HepG2 (cell line): ENCODE measurements around the gene ADAMTS13. TPM values are rescaled to one million over a fixed set of nuclear protein-coding genes. Genes with fewer than 3 reads are reported as not detected.

ENCODE experiments used
- AGO2 ChIP-seq: fragments of 200-400 bp; formaldehyde crosslinking; optimal IDR thresholded peaks from 2 replicates; pipeline ENCODE3; 2017; ENCODE audit warnings: mild to moderate bottlenecking, low read depth, low read length, moderate library complexity
- EED ChIP-seq: sonication (generic); formaldehyde crosslinking; IDR thresholded peaks from 2 replicates; pipeline ENCODE4 v1.5.0; 2020; ENCODE audit warnings: mild to moderate bottlenecking, missing genetic modification reagents
- ETV6 ChIP-seq: sonication (generic); formaldehyde crosslinking; conservative IDR thresholded peaks from 2 replicates; pipeline ENCODE4 v1.4.0; 2020; ENCODE audit warnings: missing genetic modification reagents
- FOXK2 ChIP-seq: fragments of 450-650 bp; IDR thresholded peaks from 2 replicates; pipeline ENCODE4 v1.6.1; 2016
- IRF2 ChIP-seq: IDR thresholded peaks from 2 replicates; pipeline ENCODE4 v1.6.1; 2018; ENCODE audit warnings: missing genetic modification reagents, missing compliant biosample characterization
- NR2C2 ChIP-seq: sonication (generic); formaldehyde crosslinking; IDR thresholded peaks from 2 replicates; pipeline ENCODE4 v1.4.0; 2020; ENCODE audit warnings: missing genetic modification reagents, mild to moderate bottlenecking, moderate library complexity, borderline replicate concordance
- TCF12 ChIP-seq, 2 experiments: fragments of 450-650 bp in 1 of 2; sonication (generic) in 1 of 2; formaldehyde crosslinking in 1 of 2; IDR thresholded peaks; 2 replicates each; pipeline versions ENCODE4 v1.6.1 to v1.8.0; 2017 to 2022; ENCODE audit warnings: antibody characterized with exemption in 1 of 2, mild to moderate bottlenecking in 1 of 2, missing genetic modification reagents in 1 of 2, moderate library complexity in 1 of 2
- TRIM24 ChIP-seq: sonication (generic); formaldehyde crosslinking; IDR thresholded peaks from 2 replicates; pipeline ENCODE4 v1.8.0; 2022; ENCODE audit warnings: mild to moderate bottlenecking, missing genetic modification reagents
- ZNF317 ChIP-seq: sonication (generic); formaldehyde crosslinking; IDR thresholded peaks from 2 replicates; pipeline ENCODE4 v1.5.0; 2020; ENCODE audit warnings: mild to moderate bottlenecking, missing genetic modification reagents
- ZNF589 ChIP-seq: sonication (generic); formaldehyde crosslinking; conservative IDR thresholded peaks from 2 replicates; pipeline ENCODE4 v1.8.0; 2022; ENCODE audit warnings: mild to moderate bottlenecking, moderate library complexity, missing genetic modification reagents
- polyA plus RNA-seq, 8 experiments: library from polyadenylated mRNA; depleted of rRNA in 3 of 8; stranded (reverse) in 7 of 8; unstranded in 1 of 8; fragments of >200 nt; fragmentation: Illumina TruSeq in 4 of 8; extraction: Trizol in 4 of 8; gene quantifications; 2 replicates each; pipeline versions ENCODE4 v1.2.1 to v1.2.3, GENCODE V29; 2011 to 2016; ENCODE audit warnings: low read depth in 4 of 8, missing spikeins in 1 of 8, mixed read lengths in 1 of 8; ENCODE audit not compliant: insufficient read depth in 1 of 8
- total RNA-seq, 5 experiments: library from RNA; depleted of rRNA; stranded (reverse); fragments of >200 nt; fragmentation: Illumina TruSeq; extraction: Trizol; gene quantifications; 2 replicates each; pipeline ENCODE4 v1.2.3, GENCODE V29; 2016; ENCODE audit warnings: low read depth in 1 of 5
- TF ChIP-seq, protein P1 (sequence below): sonication (generic); formaldehyde crosslinking; IDR thresholded peaks from 2 replicates; pipeline ENCODE4 v1.5.0; 2020; ENCODE audit warnings: mild to moderate bottlenecking, missing genetic modification reagents, borderline replicate concordance
- TF ChIP-seq, protein P2 (sequence below): sonication (generic); formaldehyde crosslinking; conservative IDR thresholded peaks from 2 replicates; pipeline ENCODE4 v1.4.0; 2020; ENCODE audit warnings: missing genetic modification reagents
- TF ChIP-seq, protein P3 (sequence below): sonication (generic); formaldehyde crosslinking; IDR thresholded peaks from 2 replicates; pipeline ENCODE4 v1.4.0; 2020; ENCODE audit warnings: missing genetic modification reagents; ENCODE audit errors: not compliant biosample characterization
- TF ChIP-seq, protein P4 (sequence below): sonication (generic); formaldehyde crosslinking; IDR thresholded peaks from 2 replicates; pipeline ENCODE4 v1.8.0; 2022; ENCODE audit warnings: missing genetic modification reagents, mild to moderate bottlenecking, moderate library complexity, borderline replicate concordance

ADAMTS13 gene
- total and polyA plus RNA-seq, 2 of the 13 experiments (the other 11 are each of a cell fraction or from before 2014, with no cell fraction given) = 0.91 to 4.5 TPM

GRCh38 chr9:133478851-133479711 is 56.9 kb downstream of the ADAMTS13 start, which contains the start of gene SLC2A6 (continued):
- TF ChIP-seq TRIM24 (CRISPR knock-in tag) = no peak
- TF ChIP-seq, protein P1, sequence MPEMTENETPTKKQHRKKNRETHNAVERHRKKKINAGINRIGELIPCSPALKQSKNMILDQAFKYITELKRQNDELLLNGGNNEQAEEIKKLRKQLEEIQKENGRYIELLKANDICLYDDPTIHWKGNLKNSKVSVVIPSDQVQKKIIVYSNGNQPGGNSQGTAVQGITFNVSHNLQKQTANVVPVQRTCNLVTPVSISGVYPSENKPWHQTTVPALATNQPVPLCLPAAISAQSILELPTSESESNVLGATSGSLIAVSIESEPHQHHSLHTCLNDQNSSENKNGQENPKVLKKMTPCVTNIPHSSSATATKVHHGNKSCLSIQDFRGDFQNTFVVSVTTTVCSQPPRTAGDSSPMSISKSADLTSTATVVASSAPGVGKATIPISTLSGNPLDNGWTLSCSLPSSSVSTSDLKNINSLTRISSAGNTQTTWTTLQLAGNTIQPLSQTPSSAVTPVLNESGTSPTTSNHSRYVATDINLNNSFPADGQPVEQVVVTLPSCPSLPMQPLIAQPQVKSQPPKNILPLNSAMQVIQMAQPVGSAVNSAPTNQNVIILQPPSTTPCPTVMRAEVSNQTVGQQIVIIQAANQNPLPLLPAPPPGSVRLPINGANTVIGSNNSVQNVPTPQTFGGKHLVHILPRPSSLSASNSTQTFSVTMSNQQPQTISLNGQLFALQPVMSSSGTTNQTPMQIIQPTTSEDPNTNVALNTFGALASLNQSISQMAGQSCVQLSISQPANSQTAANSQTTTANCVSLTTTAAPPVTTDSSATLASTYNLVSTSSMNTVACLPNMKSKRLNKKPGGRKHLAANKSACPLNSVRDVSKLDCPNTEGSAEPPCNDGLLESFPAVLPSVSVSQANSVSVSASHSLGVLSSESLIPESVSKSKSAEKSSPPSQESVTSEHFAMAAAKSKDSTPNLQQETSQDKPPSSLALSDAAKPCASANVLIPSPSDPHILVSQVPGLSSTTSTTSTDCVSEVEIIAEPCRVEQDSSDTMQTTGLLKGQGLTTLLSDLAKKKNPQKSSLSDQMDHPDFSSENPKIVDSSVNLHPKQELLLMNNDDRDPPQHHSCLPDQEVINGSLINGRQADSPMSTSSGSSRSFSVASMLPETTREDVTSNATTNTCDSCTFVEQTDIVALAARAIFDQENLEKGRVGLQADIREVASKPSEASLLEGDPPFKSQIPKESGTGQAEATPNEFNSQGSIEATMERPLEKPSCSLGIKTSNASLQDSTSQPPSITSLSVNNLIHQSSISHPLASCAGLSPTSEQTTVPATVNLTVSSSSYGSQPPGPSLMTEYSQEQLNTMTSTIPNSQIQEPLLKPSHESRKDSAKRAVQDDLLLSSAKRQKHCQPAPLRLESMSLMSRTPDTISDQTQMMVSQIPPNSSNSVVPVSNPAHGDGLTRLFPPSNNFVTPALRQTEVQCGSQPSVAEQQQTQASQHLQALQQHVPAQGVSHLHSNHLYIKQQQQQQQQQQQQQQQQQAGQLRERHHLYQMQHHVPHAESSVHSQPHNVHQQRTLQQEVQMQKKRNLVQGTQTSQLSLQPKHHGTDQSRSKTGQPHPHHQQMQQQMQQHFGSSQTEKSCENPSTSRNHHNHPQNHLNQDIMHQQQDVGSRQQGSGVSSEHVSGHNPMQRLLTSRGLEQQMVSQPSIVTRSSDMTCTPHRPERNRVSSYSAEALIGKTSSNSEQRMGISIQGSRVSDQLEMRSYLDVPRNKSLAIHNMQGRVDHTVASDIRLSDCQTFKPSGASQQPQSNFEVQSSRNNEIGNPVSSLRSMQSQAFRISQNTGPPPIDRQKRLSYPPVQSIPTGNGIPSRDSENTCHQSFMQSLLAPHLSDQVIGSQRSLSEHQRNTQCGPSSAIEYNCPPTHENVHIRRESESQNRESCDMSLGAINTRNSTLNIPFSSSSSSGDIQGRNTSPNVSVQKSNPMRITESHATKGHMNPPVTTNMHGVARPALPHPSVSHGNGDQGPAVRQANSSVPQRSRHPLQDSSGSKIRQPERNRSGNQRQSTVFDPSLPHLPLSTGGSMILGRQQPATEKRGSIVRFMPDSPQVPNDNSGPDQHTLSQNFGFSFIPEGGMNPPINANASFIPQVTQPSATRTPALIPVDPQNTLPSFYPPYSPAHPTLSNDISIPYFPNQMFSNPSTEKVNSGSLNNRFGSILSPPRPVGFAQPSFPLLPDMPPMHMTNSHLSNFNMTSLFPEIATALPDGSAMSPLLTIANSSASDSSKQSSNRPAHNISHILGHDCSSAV (CRISPR knock-in tag) = no peak
- TF ChIP-seq, protein P2, sequence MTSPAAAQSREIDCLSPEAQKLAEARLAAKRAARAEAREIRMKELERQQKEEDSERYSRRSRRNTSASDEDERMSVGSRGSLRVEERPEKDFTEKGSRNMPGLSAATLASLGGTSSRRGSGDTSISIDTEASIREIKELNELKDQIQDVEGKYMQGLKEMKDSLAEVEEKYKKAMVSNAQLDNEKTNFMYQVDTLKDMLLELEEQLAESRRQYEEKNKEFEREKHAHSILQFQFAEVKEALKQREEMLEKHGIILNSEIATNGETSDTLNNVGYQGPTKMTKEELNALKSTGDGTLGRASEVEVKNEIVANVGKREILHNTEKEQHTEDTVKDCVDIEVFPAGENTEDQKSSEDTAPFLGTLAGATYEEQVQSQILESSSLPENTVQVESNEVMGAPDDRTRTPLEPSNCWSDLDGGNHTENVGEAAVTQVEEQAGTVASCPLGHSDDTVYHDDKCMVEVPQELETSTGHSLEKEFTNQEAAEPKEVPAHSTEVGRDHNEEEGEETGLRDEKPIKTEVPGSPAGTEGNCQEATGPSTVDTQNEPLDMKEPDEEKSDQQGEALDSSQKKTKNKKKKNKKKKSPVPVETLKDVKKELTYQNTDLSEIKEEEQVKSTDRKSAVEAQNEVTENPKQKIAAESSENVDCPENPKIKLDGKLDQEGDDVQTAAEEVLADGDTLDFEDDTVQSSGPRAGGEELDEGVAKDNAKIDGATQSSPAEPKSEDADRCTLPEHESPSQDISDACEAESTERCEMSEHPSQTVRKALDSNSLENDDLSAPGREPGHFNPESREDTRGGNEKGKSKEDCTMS (CRISPR knock-in tag) = no peak
- TF ChIP-seq NR2C2 (CRISPR knock-in tag) = peak; percentile 32; the same call in 1 of the 2 replicates
- TF ChIP-seq FOXK2 = no peak
- TF ChIP-seq, protein P3, sequence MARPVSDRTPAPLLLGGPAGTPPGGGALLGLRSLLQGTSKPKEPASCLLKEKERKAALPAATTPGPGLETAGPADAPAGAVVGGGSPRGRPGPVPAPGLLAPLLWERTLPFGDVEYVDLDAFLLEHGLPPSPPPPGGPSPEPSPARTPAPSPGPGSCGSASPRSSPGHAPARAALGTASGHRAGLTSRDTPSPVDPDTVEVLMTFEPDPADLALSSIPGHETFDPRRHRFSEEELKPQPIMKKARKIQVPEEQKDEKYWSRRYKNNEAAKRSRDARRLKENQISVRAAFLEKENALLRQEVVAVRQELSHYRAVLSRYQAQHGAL = no peak
- TF ChIP-seq TCF12 (IDR thresholded peaks at IDR 0.05) = no peak
- peak; percentile 62; the same call in 1 of the 2 replicates for TF ChIP-seq TCF12 (CRISPR knock-in tag; IDR thresholded peaks at IDR 0.05)
- TF ChIP-seq EED (CRISPR knock-in tag) = peak; percentile 93
- TF ChIP-seq ZNF317 (CRISPR knock-in tag) = peak; percentile 51; the same call in 1 of the 2 replicates
- 0 out of 2 replicates have a peak, but pooled peaks have one; percentile 27 for TF ChIP-seq ZNF589 (CRISPR knock-in tag)
- TF ChIP-seq AGO2 = no peak
- no peak for TF ChIP-seq IRF2 (CRISPR knock-in tag)
- TF ChIP-seq ETV6 = no peak
- TF ChIP-seq, protein P4, sequence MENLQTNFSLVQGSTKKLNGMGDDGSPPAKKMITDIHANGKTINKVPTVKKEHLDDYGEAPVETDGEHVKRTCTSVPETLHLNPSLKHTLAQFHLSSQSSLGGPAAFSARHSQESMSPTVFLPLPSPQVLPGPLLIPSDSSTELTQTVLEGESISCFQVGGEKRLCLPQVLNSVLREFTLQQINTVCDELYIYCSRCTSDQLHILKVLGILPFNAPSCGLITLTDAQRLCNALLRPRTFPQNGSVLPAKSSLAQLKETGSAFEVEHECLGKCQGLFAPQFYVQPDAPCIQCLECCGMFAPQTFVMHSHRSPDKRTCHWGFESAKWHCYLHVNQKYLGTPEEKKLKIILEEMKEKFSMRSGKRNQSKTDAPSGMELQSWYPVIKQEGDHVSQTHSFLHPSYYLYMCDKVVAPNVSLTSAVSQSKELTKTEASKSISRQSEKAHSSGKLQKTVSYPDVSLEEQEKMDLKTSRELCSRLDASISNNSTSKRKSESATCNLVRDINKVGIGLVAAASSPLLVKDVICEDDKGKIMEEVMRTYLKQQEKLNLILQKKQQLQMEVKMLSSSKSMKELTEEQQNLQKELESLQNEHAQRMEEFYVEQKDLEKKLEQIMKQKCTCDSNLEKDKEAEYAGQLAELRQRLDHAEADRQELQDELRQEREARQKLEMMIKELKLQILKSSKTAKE (CRISPR knock-in tag) = 0 out of 2 replicates have a peak, but pooled peaks have one; percentile 40
